Measurements from ENCODE around the gene DRG2. TPM values are rescaled to one million over a fixed set of nuclear protein-coding genes. Genes with fewer than 3 reads are reported as not detected.

The DRG2 gene
- total RNA-seq, 4 donors from 2014 or later = 31.6 to 38.1 (median 37.3) TPM

GRCh38 chr17:18099516-18099915, 11.8 kb downstream of the DRG2 start:
- DNase-seq (ENCODE audit: low spot score) (no peak), ATAC-seq (ENCODE audit: low FRiP score) (no peak)
- TF ChIP-seq CTCF (IDR thresholded peaks at IDR 0.05) = no peak

GRCh38 chr17:18100616-18101015, 12.9 kb downstream of the DRG2 start:
- ATAC-seq (ENCODE audit: low FRiP score) = no peak
- no peak for TF ChIP-seq CTCF (IDR thresholded peaks at IDR 0.05)
- no peak for DNase-seq (ENCODE audit: low spot score)

- TF ChIP-seq CTCF (IDR thresholded peaks at IDR 0.05) = no peak
Observed at GRCh38 chr17:18101828-18102227, 14.1 kb downstream of the DRG2 start.

GRCh38 chr17:18102640-18103039, 14.9 kb downstream of the DRG2 start:
- TF ChIP-seq CTCF (IDR thresholded peaks at IDR 0.05) = no peak
- DNase-seq (ENCODE audit: low spot score) = no peak
- no peak for ATAC-seq (ENCODE audit: low FRiP score)

More at GRCh38 chr17:18101828-18102227, 14.1 kb downstream of the DRG2 start:
- ATAC-seq (ENCODE audit: low FRiP score) (no peak), DNase-seq (ENCODE audit: low spot score) (no peak)

- no peak for TF ChIP-seq CTCF (IDR thresholded peaks at IDR 0.05)
- DNase-seq (ENCODE audit: low spot score) = no peak
- ATAC-seq (ENCODE audit: low FRiP score) = no peak
Observed at GRCh38 chr17:18105027-18105426, 17.3 kb downstream of the DRG2 start.

- DNase-seq (ENCODE audit: low spot score) = no peak
- TF ChIP-seq CTCF (IDR thresholded peaks at IDR 0.05) = no peak
- no peak for ATAC-seq (ENCODE audit: low FRiP score)
Observed at GRCh38 chr17:18105595-18105994, 17.8 kb downstream of the DRG2 start.

GRCh38 chr17:18106211-18106610, 18.5 kb downstream of the DRG2 start:
- ATAC-seq (ENCODE audit: low FRiP score) (no peak), DNase-seq (ENCODE audit: low spot score) (no peak)
- TF ChIP-seq CTCF (IDR thresholded peaks at IDR 0.05) = no peak
